Fibroblast of villous mesenchyme (primary cell): ENCODE measurements around the gene PRM2. TPM values are rescaled to one million over a fixed set of nuclear protein-coding genes. Genes with fewer than 3 reads are reported as not detected.

Experiments
- DNase-seq: peaks from one replicate; pipeline ENCODE4 v3.0.0-alpha.2; 2010; ENCODE audit warnings: low read depth
- H3K4me3 ChIP-seq: 2 replicates; pipeline ENCODE4 v1.5.1; 2011; ENCODE audit warnings: low read depth, mild to moderate bottlenecking, low read length
- total RNA-seq: library from RNA; depleted of rRNA; stranded (reverse); fragments of >200 nt; gene quantifications from 2 replicates; pipeline ENCODE4 v1.2.3, GENCODE V29; 2012
- TF ChIP-seq, protein P1 (sequence below): IDR thresholded peaks from 2 replicates; pipeline ENCODE4 v1.5.1; 2012; ENCODE audit warnings: low read depth, mild to moderate bottlenecking, low read length; ENCODE audit not compliant: insufficient read depth

PRM2 gene
- total RNA-seq, 1 donor, result not detected

DNA sequence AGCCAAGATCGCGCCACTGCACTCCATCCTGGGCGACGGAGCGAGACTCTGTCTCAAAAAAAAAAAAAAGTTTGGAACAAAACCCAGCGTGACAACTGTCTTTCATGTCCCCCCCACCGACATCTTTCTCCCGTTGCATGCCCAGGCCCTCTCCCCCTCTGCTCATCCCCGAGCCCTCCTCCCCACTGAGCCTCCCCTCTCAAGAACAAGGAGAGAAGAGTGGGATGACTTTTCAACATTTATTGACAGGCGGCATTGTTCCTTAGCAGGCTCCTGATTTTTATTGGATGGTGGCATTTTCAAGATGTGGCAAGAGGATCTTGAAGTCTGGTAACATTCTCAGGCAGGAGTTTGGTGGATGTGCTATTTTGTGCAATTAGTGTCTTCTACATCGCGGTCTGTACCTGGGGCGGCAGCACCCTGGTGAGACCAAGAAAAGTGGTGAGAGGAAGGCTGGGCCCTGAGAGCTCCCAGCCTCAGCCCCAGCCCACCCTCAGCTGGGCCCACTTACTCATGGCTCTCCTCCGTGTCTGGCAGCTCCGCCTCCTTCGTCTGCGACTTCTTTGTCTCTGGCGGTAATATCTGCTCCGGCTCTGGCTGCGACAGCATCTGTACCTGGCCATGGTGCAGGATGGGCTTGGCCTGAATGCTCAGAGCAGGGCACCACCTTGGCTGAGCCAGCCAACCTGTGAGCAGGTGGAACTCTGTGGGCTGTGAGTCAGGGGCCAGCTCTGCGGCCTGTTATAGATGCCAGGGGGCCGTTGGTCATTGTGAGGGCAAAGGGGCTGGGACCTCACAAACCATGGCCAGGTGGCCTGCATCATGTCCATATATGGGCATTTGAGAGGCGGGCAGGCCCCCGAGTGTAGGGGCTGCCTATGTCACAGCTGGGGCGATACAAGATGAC lies 4.6 kb upstream of the PRM2 start, which contains the start of gene PRM1:
Gene PRM1 (minus strand): TSS at position 715 of the 907 bp plus-strand sequence. CDS start 92 bp downstream, at position 623.
- no peak within 1 kb of the TSS for H3K4me3 ChIP-seq
- DNase-seq, result no peak
- TF ChIP-seq, protein P1, sequence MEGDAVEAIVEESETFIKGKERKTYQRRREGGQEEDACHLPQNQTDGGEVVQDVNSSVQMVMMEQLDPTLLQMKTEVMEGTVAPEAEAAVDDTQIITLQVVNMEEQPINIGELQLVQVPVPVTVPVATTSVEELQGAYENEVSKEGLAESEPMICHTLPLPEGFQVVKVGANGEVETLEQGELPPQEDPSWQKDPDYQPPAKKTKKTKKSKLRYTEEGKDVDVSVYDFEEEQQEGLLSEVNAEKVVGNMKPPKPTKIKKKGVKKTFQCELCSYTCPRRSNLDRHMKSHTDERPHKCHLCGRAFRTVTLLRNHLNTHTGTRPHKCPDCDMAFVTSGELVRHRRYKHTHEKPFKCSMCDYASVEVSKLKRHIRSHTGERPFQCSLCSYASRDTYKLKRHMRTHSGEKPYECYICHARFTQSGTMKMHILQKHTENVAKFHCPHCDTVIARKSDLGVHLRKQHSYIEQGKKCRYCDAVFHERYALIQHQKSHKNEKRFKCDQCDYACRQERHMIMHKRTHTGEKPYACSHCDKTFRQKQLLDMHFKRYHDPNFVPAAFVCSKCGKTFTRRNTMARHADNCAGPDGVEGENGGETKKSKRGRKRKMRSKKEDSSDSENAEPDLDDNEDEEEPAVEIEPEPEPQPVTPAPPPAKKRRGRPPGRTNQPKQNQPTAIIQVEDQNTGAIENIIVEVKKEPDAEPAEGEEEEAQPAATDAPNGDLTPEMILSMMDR, result no peak

DNA sequence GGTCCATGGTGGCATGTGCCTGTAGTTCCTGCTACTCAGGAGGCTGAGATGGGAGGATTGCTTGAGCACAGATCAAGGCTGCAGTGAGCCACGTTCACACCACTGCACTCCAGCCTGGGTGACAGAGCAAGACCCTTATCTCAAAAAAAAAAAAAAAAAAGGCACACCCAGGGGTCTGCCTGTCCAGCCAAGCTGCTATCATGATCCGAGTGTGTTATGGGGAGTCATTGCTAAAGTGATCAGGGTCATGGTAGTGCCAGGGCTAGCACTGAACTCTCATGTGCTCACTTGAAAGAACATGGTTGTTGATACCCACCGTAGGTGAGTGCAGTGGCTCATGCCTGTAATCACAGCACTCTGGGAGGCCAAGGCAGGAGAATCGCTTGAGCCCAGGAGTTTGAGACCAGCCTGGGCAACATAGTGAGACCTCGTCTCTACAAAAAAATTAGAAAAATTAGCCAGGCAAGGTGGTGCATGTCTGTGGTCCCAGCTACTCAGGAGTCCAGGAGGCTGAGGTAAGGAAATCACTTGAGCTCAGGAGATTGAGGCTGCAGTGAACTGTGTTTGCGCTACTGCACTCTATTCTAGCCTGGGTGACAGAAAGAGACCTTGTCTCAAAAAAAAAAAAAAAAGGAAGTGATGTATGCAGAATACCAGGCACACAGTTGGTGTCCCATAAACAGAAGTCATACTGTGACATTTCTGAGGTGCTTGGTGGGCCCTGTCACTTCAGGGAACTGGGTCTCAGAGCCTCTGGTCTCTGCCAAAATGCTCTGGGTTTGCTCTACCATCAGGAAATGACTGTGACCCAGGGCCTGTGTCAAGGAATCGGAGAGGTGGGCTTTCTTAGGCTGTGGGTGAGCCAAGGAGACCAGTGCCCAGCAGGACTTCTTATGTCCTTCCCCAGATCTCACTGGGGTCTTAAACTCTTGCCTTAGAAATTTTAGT lies 2.7 kb upstream of the PRM2 start:
- no peak overlapping the region for H3K4me3 ChIP-seq
- no peak for DNase-seq
- TF ChIP-seq, protein P1, result no peak

DNA sequence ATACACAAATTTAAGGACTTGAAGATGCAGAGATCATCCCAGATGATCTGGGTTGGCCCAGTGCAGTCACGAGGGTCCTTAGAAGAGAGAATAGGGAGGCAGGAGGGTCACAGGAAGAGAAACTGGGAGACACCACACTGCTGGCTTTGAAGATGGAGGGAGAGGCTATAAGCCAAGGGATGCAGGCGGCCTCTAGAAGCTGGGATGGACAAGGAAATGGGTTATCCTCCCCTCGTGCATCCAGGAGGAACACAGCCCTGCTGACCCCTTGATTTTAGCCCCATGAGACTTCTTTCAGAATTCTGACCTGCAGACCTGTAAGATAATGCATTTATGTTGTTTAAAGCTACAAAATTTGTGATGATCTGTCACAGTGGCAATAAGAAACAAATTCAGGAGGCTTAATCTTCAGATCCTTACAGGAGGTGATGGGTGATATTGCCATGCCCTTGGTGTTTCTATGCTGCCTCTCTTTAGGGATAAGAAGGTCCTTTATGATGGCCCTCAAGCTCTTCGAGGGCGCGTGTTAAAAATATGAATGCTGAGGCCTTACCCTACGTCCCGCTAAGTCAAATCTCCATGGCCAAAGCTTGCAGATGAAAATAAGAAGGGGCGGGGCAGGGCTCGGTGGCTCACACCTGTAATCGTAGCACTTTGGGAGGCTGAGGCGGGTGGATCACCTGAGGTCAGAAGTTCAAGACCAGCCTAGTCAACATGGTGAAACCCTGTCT lies 1.5 kb upstream of the PRM2 start:
- DNase-seq, result no peak
- no peak overlapping the region for H3K4me3 ChIP-seq
- TF ChIP-seq, protein P1, result no peak

DNA sequence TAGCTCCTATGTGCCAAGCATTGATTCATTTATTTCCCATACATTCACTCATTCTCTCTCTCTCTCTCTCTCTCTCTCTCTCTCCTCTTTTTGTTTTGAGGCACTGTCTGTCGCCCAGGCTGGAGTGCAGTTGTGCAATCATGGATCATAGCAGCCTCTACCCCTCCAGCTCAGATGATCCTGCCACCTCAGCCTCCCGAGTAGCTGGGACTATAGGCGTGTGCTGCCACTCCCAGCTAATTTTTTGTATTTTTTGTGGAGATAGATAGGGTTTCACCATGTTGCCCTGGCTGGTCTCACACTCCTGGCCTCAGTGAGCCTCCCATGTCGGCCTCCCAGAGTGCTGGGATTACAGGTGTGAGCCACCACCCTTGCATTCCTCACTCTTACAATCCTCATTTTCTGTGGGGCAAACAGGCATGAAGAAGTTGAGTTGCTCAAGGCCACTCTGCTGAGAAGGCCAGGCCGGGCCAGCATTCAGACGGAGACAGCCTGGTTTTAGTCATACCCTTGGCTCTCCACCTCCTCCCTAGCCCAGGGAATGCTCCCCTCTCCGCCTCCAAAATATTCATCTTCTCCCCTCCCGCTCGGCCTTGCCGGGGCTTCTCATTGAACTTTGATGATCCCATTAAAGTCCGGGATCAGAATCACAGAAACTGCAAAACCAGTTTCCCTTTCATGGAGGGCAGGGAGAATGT lies 765 bp upstream of the PRM2 start:
- no peak overlapping the region for H3K4me3 ChIP-seq
- TF ChIP-seq, protein P1, result no peak
- no peak for DNase-seq

DNA sequence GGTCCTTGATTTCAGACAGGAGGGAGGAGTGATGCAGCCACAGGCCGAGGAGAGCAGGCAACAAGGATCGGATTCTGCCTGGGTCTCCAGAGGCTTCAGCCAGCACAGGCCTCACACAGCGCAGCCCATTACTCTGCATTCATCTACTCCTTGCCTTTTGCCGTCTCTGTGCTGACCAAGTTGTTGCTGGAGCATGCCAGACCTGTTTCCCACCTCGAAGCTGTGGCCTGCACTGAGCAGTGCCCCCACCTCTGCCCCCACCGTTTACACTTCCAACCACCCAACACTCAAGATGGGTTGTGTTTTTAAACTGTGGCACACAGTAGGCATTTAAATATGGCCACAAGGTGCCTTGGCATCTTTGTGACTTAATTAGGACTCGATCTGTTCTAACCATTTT lies 1.3 kb downstream of the PRM2 start:
- no peak overlapping the region for H3K4me3 ChIP-seq
- TF ChIP-seq, protein P1, result no peak
- DNase-seq, result no peak
